Left cardiac atrium (tissue), 4 donors: Measurements from ENCODE around the gene CDC40. TPM values are rescaled to one million over a fixed set of nuclear protein-coding genes. Genes with fewer than 3 reads are reported as not detected.
"Not testable (repeated sequence)": the region's sequence is repeated elsewhere in the genome, so short reads cannot be mapped to it uniquely, and the experiment has no call there.

ENCODE experiments used
- ATAC-seq, 2 donors: fragments of 200-7000 bp; cut with Tn5 transposase; one replicate each; pipeline ENCODE4 v1.9.1; 2020; ENCODE audit warnings: mild to moderate bottlenecking in 2 of 2, moderate library complexity in 2 of 2
- DNase-seq: peaks from one replicate; pipeline ENCODE4 v3.0.0-alpha.2; 2020
- intact Hi-C, 2 donors: fragments of 100-400 bp; cut with DNase I; formaldehyde crosslinking; loops; one replicate each; pipeline versions ENCODE4 v1.14.1 to v1.15.1; 2022 to 2023
- total RNA-seq, 2 donors: library from RNA; stranded (reverse); fragmentation: NEBNext Ultra II Directional; extraction: Animal tissue kit (Norgen Biotek cat#: 25700); gene quantifications; one replicate each; pipeline ENCODE4 v1.2.1, GENCODE V29; 2021
- donor health status: DM: no; HTN: yes; CAD: no.
- donor health status: DM: no; HTN: yes; CAD: no; lungs with severe emphysema.
- donor health status: DM: yes; HTN: yes; CAD: no.
- donor health status: Dilated cardiomyopathy.

Gene CDC40
- total RNA-seq, 2 donors from 2014 or later: 13.9 to 15.8 TPM

- no peak for ATAC-seq
- no peak for DNase-seq
- intact Hi-C loops: no loop called here
These were observed 15.4 kb downstream of the CDC40 start for GRCh38 chr6:110195639-110196038.

- ATAC-seq: no peak
- intact Hi-C loops: no loop called here
- DNase-seq: no peak
These were observed 16.6 kb downstream of the CDC40 start for GRCh38 chr6:110196874-110197273.

GRCh38 chr6:110198561-110198960 is 18.3 kb downstream of the CDC40 start:
- ATAC-seq: no peak
- intact Hi-C loops: no loop called here
- DNase-seq: no peak

GRCh38 chr6:110201151-110201884 is 21.1 kb downstream of the CDC40 start:
- ATAC-seq (no peak), DNase-seq (no peak)
- intact Hi-C loops: no loop called here

- no peak for ATAC-seq
- intact Hi-C loops: no loop called here
- DNase-seq: no peak
These were observed 27.4 kb downstream of the CDC40 start for GRCh38 chr6:110207652-110208051.

GRCh38 chr6:110211753-110212152 is 31.5 kb downstream of the CDC40 start:
- intact Hi-C loops: no loop called here
- no peak for ATAC-seq
- DNase-seq: no peak

GRCh38 chr6:110214338-110214737 is 34.1 kb downstream of the CDC40 start:
- DNase-seq (no peak), ATAC-seq (no peak)
- intact Hi-C loops: no loop called here

GRCh38 chr6:110216140-110216539 is 35.9 kb downstream of the CDC40 start:
- DNase-seq (no peak), ATAC-seq (no peak)
- intact Hi-C loops: no loop called here

GRCh38 chr6:110217266-110217665 is 37.0 kb downstream of the CDC40 start:
- intact Hi-C loops: no loop called here
- DNase-seq (no peak), ATAC-seq (no peak)

- ATAC-seq (no peak), DNase-seq (no peak)
- intact Hi-C loops: no loop called here
These were observed 41.5 kb downstream of the CDC40 start for GRCh38 chr6:110221738-110222137.

- ATAC-seq (no peak), DNase-seq (no peak)
- intact Hi-C loops: no loop called here
These were observed 46.0 kb downstream of the CDC40 start for GRCh38 chr6:110226261-110226660.

- intact Hi-C loops: no loop called here
- DNase-seq (no peak), ATAC-seq (no peak)
These were observed 52.2 kb downstream of the CDC40 start for GRCh38 chr6:110232450-110232849.

- DNase-seq: no peak
- intact Hi-C loops: no loop called here
- peak; percentile 34 to 67 for ATAC-seq
These were observed 53.6 kb downstream of the CDC40 start for GRCh38 chr6:110233770-110234374.

- DNase-seq, intact Hi-C loops, ATAC-seq: not testable (repeated sequence)
These were observed 55.8 kb downstream of the CDC40 start for GRCh38 chr6:110236007-110236406.

GRCh38 chr6:110239526-110240274 is 59.5 kb downstream of the CDC40 start:
- intact Hi-C loops: no loop called here
- no peak for DNase-seq
- ATAC-seq: no peak

GRCh38 chr6:110244621-110245020 is 64.4 kb downstream of the CDC40 start:
- DNase-seq, ATAC-seq, intact Hi-C loops: not testable (repeated sequence)

- no peak for ATAC-seq
- no peak for DNase-seq
- intact Hi-C loops: no loop called here
These were observed 66.2 kb downstream of the CDC40 start for GRCh38 chr6:110246378-110246777.

GRCh38 chr6:110246900-110247546 is 66.8 kb downstream of the CDC40 start:
- intact Hi-C loops: no loop called here
- no peak for ATAC-seq
- DNase-seq: no peak

GRCh38 chr6:110250058-110250457 is 69.8 kb downstream of the CDC40 start:
- ATAC-seq: no peak
- intact Hi-C loops: no loop called here
- DNase-seq: no peak

- DNase-seq (no peak), ATAC-seq (no peak)
- intact Hi-C loops: no loop called here
These were observed 70.6 kb downstream of the CDC40 start for GRCh38 chr6:110250838-110251237.
